Measurements from ENCODE around the gene PSRC1.

PSRC1 gene

DNA sequence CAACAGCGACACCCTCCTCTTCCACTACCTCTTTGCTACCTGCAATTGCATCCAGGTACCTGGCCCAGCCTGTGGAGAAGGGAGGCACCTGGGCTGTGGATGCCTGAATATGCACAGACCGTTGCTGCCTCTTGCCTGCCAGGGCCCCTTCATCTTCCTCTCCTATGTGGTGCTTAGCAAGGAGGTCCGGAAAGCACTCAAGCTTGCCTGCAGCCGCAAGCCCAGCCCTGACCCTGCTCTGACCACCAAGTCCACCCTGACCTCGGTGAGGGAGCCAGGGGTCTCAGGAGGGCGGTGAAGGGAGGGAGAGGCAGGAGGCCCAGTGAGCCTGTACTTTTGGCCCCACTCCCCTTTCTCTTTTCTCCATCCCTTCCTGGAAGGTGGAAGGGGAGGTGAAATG, 11.5 kb downstream of the PSRC1 start:
- DNase-seq = no peak

DNA sequence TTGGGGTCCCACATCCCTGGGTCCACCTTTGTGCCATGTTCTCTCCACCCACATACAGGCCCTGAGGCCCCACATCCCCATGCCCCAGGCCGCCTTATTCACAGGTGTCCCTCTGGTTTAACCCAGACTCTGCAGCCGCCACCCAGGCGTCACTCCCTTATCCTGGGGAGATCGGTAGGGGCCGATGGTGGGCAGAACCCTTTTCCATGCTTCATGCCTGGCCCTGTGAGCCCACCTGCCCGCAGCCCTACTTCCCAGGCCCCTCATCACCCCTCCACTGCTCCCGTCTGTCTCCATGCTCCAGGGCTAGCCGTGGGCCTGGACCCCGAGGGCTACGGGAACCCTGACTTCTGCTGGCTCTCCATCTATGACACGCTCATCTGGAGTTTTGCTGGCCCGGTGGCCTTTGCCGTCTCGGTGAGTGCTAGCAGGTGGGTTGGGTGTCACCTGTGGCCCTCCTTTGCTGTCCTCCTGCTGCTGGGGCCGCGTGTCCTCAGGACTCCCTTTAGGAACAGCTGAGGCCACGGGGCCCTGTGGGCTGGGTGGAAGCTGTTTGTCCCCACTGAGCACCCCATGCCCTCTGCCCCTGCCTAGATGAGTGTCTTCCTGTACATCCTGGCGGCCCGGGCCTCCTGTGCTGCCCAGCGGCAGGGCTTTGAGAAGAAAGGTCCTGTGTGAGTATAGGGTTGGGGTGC, 12.2 kb downstream of the PSRC1 start:
- no peak for DNase-seq

DNA sequence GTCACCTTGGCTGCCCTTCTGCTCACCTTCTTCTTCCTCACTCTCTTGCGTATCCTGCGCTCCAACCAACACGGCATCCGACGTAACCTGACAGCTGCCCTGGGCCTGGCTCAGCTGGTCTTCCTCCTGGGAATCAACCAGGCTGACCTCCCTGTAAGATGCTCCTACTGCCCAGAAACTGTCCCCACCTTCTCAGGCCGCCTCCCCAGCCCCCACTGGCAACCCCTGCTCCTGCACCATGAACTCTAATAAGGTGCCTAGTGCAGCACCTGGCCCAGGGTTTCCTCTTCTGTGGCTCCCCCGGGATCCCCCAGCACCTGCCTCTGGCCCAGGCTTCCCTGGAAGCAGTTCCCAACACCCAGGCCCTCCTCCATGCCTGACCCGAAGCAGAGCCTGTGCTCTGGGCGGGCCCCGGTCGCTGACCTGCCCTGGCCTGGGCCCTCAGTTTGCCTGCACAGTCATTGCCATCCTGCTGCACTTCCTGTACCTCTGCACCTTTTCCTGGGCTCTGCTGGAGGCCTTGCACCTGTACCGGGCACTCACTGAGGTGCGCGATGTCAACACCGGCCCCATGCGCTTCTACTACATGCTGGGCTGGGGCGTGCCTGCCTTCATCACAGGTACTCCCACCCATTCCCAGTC, 12.8 kb downstream of the PSRC1 start:
- DNase-seq = no peak

DNA sequence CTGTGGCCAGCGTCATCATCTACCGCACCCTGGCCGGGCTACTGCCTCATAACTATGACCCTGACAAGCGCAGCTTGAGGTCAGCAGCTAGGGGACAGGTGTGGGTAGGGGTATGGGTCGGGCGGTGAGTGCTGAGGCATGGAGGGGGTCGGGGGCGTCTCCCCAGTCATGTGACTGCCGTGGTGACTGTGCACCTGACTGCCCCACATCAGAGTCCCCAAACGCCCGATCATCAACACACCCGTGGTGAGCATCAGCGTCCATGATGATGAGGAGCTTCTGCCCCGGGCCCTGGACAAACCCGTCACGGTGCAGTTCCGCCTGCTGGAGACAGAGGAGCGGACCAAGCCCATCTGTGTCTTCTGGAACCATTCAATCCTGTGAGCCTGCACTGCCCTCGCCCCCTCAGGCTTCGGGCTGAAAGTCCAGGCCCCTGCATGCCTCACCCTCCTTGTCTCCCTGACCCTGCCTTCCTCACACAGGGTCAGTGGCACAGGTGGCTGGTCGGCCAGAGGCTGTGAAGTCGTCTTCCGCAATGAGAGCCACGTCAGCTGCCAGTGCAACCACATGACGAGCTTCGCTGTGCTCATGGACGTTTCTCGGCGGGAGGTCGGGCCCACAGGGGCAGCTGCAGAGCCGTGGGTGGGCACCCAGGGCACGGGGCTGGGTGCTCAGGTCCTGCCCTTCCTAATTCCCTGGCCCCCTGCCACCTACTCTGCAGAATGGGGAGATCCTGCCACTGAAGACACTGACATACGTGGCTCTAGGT, 13.5 kb downstream of the PSRC1 start:
- no peak for DNase-seq

DNA sequence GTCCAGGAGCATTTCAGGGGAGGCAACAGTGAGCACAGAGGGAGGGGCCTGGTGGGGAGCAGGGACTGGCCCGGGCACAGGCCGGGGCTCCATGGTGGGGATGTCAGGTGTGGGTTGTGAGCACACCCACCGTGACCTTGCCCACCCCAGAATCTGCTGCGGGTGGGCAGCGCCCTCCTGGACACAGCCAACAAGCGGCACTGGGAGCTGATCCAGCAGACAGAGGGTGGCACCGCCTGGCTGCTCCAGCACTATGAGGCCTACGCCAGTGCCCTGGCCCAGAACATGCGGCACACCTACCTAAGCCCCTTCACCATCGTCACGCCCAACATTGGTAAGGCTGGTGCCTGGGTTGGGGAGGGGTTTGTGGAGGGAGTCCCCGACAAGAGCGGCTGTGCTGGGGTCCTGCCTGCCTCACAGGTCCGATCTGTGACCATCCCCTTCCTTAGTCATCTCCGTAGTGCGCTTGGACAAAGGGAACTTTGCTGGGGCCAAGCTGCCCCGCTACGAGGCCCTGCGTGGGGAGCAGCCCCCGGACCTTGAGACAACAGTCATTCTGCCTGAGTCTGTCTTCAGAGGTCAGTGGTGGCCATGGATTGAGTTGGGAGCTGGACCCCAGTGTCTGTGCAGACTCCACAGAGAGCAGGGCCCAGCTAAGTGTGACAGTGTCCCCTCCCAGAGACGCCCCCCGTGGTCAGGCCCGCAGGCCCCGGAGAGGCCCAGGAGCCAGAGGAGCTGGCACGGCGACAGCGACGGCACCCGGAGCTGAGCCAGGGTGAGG, 14.3 kb downstream of the PSRC1 start:
- no peak for DNase-seq

DNA sequence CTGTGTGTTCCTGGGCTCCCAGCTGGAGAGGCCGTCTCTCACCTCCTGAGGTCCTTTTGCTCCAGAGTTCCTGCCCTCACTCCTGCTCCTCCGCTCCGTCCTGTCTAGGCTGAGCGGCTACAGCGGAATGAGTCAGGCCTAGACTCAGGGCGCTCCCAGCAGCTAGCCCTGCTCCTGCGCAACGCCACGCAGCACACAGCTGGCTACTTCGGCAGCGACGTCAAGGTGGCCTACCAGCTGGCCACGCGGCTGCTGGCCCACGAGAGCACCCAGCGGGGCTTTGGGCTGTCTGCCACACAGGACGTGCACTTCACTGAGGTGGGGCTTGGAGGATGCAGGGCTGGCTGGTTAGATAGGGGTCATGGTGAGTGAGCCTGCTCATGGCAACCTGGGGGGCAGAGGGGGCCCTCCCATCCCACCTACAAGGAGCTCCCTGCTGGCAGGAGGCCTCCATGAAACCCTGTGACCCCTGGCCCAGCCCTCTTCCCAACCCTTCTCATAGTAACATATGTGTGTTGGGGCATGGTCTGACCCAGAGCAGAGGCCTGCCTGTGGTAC, 15.1 kb downstream of the PSRC1 start:
- no peak for DNase-seq

DNA sequence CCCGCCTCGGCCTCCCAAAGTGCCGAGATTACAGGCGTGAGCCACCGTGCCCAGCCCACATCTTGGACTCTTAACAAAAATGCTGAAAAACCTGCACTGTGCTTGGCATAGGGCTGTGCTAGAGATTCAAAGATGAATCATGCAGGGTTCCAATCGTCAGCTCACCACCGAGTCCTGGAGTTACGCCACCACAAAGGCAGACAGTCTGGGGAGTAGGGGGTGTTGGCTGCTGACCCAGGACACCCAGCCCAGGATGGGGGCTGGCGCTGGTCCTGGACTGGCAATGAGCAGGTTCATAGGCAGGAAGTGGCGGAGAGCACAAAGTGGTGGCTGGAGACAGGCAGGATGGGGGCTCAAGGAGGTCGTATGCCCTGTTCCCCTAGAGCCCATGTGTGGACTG, 16.0 kb downstream of the PSRC1 start:
- DNase-seq = no peak

DNA sequence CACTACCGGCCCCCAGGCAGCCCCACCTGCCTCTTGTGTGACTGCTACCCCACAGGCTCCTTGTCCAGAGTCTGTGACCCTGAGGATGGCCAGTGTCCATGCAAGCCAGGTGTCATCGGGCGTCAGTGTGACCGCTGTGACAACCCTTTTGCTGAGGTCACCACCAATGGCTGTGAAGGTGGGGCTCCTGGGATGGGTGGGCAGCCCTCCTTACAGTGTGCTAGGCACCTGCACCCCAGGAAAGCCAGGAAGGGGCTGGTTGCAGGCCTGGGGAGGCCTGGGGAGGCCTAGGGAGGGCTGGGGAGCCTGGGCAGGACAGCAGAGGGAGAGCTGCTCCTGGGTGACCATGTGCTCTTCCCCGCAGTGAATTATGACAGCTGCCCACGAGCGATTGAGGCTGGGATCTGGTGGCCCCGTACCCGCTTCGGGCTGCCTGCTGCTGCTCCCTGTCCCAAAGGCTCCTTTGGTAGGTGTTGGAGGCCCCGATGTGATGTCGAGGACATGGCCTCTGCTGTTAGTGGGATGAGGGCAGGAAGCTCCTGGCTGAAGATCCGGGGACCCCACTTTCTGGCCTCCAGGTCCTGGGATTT, 17.1 kb downstream of the PSRC1 start:
- DNase-seq = no peak

DNA sequence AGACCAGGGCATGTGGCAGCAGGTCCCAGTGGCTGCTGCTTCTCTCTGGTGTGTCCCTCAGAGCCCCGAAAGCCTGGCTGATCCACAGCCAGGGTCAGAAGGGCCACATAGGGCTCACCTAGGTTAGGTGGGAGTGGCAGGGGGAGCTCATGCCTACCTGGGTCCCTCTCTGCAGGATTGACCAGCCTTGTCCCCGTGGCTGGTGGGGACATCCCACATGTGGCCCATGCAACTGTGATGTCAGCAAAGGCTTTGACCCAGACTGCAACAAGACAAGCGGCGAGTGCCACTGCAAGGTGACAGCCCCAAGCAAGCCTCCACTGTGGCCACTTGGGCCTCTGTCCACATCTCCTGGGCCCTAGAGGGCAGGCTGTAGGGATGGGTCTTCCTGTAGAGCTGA, 17.9 kb downstream of the PSRC1 start:
- no peak for DNase-seq

DNA sequence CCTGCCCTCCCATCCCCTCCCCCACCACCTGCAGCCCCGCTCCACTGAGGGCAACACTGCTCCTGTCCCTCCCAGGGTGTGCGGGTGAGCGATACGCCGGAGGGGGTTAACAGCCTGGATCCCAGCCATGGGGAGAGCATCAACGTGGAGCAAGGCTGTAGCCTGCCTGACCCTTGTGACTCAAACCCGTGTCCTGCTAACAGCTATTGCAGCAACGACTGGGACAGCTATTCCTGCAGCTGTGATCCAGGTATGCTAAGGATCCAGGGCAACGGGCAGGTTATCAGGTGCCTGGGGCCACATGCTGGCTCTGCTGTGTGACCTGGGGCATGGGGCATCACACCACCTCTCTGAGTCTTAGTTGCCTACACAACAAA, 18.6 kb downstream of the PSRC1 start:
- DNase-seq = no peak

DNA sequence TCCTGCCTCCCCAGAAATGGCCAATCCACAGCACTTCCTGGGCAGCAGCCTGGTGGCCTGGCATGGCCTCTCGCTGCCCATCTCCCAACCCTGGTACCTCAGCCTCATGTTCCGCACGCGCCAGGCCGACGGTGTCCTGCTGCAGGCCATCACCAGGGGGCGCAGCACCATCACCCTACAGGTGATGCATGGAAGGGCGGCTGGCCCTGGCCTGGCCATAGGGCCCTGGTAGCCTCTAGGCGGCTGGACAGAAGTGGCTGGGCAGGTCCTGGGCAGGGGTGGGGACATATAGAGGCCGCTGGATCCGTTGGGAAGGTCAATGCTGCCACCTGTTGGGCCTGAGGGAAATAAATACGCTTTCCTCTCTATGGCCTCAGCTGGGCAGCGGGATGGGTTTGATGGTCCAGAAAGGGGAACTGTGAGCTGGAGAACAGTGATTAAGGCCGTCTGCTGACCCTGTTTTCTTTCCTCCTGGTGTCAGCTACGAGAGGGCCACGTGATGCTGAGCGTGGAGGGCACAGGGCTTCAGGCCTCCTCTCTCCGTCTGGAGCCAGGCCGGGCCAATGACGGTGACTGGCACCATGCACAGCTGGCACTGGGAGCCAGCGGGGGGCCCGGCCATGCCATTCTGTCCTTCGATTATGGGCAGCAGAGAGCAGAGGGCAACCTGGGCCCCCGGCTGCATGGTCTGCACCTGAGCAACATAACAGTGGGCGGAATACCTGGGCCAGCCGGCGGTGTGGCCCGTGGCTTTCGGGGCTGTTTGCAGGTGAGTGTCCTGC, 19.2 kb downstream of the PSRC1 start:
- DNase-seq = peak; percentile 50 to 68 (median 65)

DNA sequence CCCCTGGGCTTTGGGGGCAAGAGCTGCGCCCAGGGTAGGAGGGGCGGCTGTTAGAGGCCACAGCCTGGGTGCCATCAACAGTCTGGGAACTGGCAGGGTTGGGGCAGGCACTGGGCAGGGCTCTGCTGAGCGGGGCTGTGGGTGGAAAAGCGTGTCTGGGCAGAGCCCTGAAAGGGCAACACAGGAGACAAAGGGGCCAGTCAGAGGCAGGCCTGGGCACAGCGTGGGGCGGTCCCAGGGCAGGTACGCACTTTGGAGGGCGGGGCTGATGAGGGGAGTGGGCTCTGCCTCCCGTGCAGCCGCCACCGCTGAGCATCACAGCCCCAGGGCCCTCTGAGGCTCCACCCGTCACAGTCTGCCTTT, 19.7 kb downstream of the PSRC1 start:
- DNase-seq = no peak

DNA sequence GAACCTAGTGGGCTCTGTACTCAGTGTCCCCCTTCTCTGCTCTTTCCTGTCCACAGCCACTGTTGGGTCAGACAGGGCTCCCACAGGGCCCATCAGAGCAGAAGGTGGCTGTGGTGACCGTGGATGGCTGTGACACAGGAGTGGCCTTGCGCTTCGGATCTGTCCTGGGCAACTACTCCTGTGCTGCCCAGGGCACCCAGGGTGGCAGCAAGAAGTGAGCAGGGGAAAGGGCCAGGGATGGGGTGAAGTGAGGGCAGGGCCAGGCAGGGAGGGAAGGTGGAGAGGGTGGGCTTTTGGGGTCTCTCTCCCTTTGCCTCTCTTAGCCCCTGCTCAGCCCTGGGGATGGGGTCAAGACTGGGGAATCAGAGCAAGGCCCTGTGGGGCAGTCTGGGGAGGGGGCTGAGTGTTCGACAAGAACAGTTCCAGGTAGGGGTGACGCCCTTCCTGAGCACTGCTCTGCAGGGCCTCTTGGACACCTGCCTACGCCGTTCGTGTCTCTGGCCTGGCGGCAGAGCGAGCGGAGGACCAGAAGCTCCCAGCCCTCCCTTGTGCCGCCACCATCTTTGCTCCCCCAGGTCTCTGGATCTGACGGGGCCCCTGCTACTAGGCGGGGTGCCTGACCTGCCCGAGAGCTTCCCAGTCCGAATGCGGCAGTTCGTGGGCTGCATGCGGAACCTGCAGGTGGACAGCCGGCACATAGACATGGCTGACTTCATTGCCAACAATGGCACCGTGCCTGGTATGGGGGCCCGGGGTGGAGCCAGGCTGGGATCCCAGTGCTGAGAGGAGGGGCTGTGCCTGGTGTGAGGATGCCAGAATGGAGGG, 20.5 kb downstream of the PSRC1 start:
- DNase-seq = no peak

DNA sequence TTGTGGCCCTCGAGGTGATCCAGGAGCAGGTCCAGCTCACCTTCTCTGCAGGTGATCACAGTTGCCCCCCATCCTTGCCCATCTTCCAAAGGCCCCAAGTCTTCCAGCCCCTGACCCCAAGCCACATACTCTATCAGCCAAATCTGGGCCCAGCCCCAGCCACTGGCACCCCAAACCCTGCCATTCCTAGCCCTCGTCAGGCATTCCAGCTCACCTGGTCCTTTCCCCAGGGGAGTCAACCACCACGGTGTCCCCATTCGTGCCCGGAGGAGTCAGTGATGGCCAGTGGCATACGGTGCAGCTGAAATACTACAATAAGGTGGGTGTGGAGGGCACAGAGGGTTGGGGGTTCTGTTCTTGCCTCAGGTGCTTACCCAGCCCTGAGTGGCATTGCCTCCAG, 21.4 kb downstream of the PSRC1 start:
- DNase-seq = no peak

DNA sequence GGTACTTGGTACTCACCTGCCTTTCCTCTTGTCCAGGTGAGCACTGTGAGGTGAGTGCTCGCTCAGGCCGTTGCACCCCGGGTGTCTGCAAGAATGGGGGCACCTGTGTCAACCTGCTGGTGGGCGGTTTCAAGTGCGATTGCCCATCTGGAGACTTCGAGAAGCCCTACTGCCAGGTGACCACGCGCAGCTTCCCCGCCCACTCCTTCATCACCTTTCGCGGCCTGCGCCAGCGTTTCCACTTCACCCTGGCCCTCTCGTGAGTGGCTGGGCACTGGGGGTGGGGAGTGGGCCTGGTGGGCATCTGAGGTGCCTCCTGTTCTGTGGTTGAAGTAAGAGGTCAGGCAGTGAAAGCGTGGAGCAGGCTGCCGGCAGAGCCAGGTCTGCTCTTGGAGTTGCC, 21.9 kb downstream of the PSRC1 start:
- no peak for DNase-seq

DNA sequence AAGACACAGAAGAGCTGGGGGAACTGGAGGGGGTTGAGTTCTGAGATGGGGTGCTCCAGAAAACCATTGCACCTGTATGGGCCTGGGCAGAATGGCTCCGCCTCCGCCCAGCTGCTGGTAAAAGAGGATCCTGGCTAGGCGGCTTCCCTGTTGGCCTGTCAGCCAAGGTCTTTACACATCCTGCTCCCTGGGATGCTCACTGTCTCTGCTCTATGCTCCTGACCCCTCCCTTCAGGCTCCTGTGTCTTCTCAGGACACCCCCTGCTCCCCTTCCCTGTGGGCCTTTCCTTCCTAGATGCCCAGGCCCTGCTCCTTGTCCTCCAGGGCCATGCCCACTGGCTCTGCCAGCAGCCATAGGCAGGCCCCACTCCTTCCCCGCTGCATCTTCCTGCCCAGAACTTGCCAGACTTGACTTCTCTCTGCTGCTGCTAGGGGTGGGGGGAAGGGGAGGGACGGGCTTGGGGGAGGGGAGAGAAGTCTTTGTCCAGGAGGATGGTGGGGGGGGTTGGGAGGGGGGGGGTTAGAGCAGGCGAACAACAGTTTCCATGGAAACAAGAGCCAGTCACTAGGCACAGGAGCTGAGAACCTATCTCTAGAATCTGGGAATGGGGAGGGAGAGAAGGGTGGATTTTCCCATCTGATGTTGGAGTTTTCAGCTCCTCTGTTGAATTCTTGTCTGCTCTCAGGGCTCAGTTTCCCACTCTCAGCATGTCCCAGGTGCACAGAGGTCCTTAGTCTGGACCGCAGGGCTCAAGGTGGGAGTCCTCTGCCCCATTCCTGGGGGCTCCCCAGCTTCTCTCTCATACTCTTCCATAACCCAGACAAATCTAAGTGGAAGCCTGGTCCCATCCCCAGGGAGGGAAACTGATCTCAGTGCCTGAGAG, 23.0 kb downstream of the PSRC1 start:
- DNase-seq = no peak

DNA sequence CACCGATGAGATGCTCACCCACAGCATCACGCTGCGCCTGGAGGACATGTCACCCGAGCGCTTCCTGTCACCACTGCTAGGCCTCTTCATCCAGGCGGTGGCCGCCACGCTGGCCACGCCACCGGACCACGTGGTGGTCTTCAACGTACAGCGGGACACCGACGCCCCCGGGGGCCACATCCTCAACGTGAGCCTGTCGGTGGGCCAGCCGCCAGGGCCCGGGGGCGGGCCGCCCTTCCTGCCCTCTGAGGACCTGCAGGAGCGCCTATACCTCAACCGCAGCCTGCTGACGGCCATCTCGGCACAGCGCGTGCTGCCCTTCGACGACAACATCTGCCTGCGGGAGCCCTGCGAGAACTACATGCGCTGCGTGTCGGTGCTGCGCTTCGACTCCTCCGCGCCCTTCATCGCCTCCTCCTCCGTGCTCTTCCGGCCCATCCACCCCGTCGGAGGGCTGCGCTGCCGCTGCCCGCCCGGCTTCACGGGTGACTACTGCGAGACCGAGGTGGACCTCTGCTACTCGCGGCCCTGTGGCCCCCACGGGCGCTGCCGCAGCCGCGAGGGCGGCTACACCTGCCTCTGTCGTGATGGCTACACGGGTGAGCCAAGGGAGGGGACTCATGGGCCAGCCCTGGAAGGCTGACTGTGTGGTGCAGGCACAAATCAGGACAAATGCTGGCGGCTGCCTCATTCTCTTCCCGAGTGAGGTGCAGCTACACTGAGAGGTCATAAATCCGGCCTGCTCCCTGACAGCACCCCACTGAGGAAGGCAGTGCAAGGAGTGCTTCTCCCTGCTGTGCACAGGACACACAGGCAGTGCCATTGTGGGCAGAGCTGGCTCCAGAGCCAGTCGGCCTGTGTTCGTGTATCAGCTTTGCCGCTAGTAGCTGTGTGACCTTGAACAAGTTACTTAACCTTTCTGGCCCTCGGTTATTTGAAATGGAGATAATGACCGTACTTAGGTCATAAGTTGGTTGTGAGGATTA, 24.2 kb downstream of the PSRC1 start:
- DNase-seq = no peak

DNA sequence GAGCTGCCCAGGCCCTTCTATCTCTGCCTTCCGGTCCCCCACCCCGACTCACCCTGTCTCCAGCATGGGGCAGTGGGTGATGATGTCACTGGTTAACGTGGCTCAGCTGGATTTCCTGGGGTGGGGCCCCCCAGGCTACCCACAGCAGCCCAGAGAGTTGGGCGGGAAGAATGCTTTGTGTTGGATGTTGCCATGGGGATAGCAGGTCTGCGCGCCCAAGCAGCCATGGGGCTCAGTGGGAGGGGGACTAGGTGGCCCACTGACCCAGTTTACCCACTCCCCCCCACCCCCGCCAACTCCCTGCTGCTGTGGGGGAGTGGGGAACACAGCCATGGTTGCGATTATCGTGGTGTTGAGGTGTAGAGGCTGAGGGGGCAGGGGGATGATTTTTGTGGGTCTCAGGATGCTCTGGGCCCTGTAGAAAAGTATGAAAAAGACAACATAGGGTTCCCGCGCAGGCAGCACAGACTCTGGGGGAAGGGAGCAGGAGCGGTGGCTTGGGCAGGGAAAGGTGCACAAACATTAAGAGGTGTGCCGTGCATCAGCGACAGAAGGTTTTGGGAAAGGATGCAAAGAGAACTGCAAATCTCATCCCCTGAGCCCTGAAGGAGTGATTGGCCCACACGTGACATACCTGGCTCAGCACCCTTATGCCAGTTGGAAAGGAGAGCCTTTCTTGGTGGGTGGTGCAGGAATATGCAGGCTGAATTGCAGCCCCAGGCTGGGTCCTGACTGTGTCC, 25.1 kb downstream of the PSRC1 start:
- DNase-seq = no peak
